ENCODE results near the gene VSNL1.

VSNL1 gene

DNA sequence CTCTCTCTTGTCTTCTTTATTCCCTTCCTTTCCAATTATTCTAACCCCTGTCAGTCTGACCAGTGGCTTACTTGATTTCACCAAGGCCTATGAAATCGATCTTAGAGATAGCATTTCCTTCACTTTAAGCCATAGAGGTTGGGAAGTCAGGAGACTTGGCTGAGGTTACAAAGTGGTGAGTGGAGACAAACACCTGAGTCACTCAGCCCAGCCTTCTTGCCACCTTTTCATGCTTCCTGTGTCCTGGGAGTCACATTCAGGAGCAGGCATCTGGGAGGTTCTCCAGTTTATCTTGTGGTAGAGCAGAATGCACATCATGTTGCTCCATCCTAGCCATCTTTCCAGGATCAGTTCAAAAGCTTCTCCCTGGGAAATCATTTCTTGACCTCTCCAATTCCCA, 59.1 kb downstream of the VSNL1 start:
- no peak for DNase-seq (ENCODE audit: low read depth)
- TF ChIP-seq, protein P1, sequence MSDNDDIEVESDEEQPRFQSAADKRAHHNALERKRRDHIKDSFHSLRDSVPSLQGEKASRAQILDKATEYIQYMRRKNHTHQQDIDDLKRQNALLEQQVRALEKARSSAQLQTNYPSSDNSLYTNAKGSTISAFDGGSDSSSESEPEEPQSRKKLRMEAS (IDR thresholded peaks at IDR 0.05; ENCODE audit: low read depth, low read length), result no peak
- TF ChIP-seq, protein P2, sequence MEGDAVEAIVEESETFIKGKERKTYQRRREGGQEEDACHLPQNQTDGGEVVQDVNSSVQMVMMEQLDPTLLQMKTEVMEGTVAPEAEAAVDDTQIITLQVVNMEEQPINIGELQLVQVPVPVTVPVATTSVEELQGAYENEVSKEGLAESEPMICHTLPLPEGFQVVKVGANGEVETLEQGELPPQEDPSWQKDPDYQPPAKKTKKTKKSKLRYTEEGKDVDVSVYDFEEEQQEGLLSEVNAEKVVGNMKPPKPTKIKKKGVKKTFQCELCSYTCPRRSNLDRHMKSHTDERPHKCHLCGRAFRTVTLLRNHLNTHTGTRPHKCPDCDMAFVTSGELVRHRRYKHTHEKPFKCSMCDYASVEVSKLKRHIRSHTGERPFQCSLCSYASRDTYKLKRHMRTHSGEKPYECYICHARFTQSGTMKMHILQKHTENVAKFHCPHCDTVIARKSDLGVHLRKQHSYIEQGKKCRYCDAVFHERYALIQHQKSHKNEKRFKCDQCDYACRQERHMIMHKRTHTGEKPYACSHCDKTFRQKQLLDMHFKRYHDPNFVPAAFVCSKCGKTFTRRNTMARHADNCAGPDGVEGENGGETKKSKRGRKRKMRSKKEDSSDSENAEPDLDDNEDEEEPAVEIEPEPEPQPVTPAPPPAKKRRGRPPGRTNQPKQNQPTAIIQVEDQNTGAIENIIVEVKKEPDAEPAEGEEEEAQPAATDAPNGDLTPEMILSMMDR (IDR thresholded peaks at IDR 0.05; ENCODE audit: low read depth, low read length), result no peak
- TF ChIP-seq POLR2A (IDR thresholded peaks at IDR 0.05; ENCODE audit: extremely low read depth, insufficient read length) (no peak), MYC (IDR thresholded peaks at IDR 0.05; ENCODE audit: low read depth, low read length) (no peak)
- H3K4me3 ChIP-seq (ENCODE audit: low read depth, low read length), result no peak overlapping the region

DNA sequence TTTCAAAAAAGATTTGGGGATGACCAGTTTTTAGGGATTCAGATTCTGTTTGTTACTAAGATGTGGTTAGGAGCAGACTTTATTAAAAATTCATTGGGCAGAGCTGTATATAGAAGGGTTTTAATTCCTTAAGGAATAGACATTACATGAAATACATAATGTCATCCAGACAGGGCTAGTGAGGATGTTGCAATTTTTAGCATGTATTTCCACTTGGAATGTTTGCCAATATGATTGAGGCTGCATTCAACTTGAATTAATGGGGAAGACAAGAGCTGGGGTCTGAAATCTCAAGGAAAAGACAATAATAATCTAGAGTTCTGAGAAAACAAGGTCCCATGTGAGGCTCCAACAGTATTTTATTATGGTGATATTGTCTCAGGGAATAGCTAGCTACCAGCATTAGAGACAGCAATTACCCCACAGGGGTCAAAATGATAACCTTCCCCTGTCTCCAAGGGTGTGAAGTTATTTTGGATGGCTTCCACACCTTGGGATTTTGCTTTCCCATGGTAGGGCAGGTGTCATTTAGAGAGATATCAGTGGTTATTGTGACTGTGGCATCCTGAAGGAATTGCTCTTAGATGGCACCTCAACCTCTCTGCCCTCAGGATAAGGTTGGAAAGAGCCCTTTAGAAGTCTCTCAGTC, 60.2 kb downstream of the VSNL1 start:
- no peak for DNase-seq (ENCODE audit: low read depth)
- H3K4me3 ChIP-seq (ENCODE audit: low read depth, low read length), result no peak overlapping the region
- TF ChIP-seq, protein P2 (IDR thresholded peaks at IDR 0.05; ENCODE audit: low read depth, low read length), result no peak
- TF ChIP-seq POLR2A (IDR thresholded peaks at IDR 0.05; ENCODE audit: extremely low read depth, insufficient read length), result no peak
- no peak for TF ChIP-seq MYC (IDR thresholded peaks at IDR 0.05; ENCODE audit: low read depth, low read length)
- TF ChIP-seq, protein P1 (IDR thresholded peaks at IDR 0.05; ENCODE audit: low read depth, low read length), result no peak

DNA sequence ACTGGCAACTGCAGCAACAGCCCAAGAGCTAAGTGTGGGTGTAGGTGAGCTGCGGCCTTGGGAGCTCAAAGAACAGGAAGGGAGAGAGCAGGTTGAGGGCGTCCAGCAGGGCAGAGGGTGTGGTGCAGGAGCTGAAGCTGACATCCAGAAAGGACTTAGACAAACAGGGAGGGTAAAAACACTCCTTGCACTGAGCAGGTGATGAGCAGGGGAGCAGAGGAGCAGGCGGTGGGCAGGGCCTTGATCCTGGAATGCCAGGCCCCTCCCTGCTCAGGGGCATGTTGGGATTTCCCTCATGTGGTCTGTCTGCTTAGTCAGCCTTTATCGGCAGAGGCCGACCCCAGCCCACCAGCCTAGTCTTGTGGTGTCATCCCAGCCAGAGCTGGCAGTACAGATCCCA, 63.6 kb downstream of the VSNL1 start:
- TF ChIP-seq POLR2A (IDR thresholded peaks at IDR 0.05; ENCODE audit: extremely low read depth, insufficient read length) (no peak), MYC (IDR thresholded peaks at IDR 0.05; ENCODE audit: low read depth, low read length) (no peak)
- TF ChIP-seq, protein P2 (IDR thresholded peaks at IDR 0.05; ENCODE audit: low read depth, low read length), result no peak
- TF ChIP-seq, protein P1 (IDR thresholded peaks at IDR 0.05; ENCODE audit: low read depth, low read length), result no peak
- DNase-seq (ENCODE audit: low read depth), result no peak
- H3K4me3 ChIP-seq (ENCODE audit: low read depth, low read length), result no peak overlapping the region

DNA sequence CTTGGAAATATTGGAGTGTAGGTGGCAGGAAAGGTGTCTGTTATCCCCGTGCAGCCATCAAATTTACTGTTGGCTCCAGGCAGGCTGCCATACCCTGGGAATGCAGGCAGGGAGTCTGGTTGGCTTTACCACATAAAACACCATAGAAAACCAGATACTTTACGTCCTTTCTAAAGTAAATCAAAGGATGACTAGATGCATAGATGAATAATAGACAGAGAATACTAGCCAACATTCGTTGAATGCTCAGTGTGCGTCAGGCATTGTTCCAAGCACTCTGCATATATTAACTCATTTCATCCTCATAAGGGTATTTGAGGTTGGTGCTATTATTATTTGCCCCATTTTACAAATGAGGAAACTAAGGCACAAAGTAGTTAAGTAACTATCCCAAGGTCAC, 65.2 kb downstream of the VSNL1 start:
- H3K4me3 ChIP-seq (ENCODE audit: low read depth, low read length), result no peak overlapping the region
- TF ChIP-seq, protein P1 (IDR thresholded peaks at IDR 0.05; ENCODE audit: low read depth, low read length), result no peak
- no peak for TF ChIP-seq POLR2A (IDR thresholded peaks at IDR 0.05; ENCODE audit: extremely low read depth, insufficient read length)
- DNase-seq (ENCODE audit: low read depth), result no peak

DNA sequence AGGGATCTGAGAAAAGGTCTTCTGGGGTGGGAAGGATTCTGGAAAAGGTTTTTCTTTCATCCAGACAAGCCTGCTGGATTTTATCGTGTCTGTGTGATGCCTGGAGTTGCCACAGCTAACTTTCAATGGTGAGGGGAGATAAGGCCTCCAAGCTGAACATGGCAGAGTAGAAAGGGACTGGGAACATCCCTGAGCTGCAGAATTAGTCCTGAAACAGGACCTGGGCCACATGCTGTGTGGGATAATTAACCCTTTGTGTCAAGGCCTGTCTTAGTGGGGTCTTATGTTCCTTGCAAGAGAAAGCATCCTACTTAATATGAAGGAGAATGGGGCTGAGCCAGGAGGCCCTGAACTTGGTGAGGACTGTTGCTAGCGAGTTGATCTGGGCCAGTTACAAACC, 66.4 kb downstream of the VSNL1 start:
- TF ChIP-seq, protein P1 (IDR thresholded peaks at IDR 0.05; ENCODE audit: low read depth, low read length), result no peak
- TF ChIP-seq POLR2A (IDR thresholded peaks at IDR 0.05; ENCODE audit: extremely low read depth, insufficient read length), result no peak
- TF ChIP-seq, protein P2 (IDR thresholded peaks at IDR 0.05; ENCODE audit: low read depth, low read length), result no peak
- TF ChIP-seq MYC (IDR thresholded peaks at IDR 0.05; ENCODE audit: low read depth, low read length), result no peak
- no peak for DNase-seq (ENCODE audit: low read depth)
- no peak overlapping the region for H3K4me3 ChIP-seq (ENCODE audit: low read depth, low read length)

DNA sequence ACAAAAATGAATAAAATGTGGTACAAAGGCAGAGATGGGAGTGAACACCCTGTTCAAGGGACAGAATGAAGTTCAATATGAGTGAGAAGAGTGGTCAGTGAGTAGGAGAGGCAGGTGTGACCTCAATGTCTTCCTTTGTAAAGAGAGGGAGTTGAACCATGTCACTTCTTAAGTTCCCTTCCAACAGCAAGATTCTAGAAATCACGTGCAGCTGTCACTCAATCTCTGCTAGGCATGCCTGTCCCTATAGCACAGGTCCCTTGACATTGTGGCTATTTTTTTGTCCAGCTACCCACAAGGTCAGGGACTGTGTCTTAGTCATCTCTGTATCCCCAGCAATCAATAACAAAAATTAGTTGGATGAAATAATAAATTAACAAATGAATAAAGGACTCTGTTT, 66.9 kb downstream of the VSNL1 start:
- DNase-seq (ENCODE audit: low read depth), result no peak
- TF ChIP-seq POLR2A (IDR thresholded peaks at IDR 0.05; ENCODE audit: extremely low read depth, insufficient read length) (no peak), MYC (IDR thresholded peaks at IDR 0.05; ENCODE audit: low read depth, low read length) (no peak)
- TF ChIP-seq, protein P2 (IDR thresholded peaks at IDR 0.05; ENCODE audit: low read depth, low read length), result no peak
- TF ChIP-seq, protein P1 (IDR thresholded peaks at IDR 0.05; ENCODE audit: low read depth, low read length), result no peak
- H3K4me3 ChIP-seq (ENCODE audit: low read depth, low read length), result no peak overlapping the region

All from NB4 (cell line).